Astrocyte of the cerebellum (primary cell): Measurements from ENCODE around the gene OR11A1.

Source experiments
- DNase-seq: peaks from one replicate; pipeline ENCODE4 v3.0.0-alpha.2; 2011; ENCODE audit warnings: low read depth
- H3K4me3 ChIP-seq: 2 replicates; pipeline ENCODE4 v1.5.1; 2011; ENCODE audit warnings: mild to moderate bottlenecking, low read depth, low read length, moderate library complexity
- CTCF ChIP-seq: IDR thresholded peaks from 2 replicates; pipeline ENCODE4 v1.5.1; 2012; ENCODE audit warnings: low read length, low read depth, moderate library complexity, mild to moderate bottlenecking; ENCODE audit errors: missing control alignments
- in situ Hi-C: cut with HindIII; loops from 2 replicates; pipeline ENCODE4 v1.10.0; 2017; ENCODE audit warnings: low sequenced_read_pairs

Gene OR11A1

DNA sequence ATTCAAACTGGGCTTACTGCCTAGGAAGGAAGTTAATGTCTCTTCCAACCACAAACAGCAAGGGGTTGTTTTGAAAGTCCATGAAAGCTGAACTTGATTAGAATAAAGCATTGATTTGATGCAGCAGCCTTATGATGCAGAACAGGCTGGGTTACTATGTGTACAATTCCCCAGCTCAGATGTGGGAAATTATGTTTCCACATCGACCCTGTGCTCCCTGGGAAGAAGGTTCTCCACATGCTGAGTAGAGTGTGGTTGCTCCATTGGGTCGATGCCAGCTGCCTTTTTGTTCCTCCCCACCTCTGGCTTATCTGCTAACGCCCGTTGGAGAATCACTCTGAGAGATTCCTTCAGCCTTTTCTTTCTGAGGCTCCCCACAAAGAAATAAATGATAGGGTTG lies 29.7 kb upstream of the OR11A1 start:
- peak; percentile 8 for DNase-seq

DNA sequence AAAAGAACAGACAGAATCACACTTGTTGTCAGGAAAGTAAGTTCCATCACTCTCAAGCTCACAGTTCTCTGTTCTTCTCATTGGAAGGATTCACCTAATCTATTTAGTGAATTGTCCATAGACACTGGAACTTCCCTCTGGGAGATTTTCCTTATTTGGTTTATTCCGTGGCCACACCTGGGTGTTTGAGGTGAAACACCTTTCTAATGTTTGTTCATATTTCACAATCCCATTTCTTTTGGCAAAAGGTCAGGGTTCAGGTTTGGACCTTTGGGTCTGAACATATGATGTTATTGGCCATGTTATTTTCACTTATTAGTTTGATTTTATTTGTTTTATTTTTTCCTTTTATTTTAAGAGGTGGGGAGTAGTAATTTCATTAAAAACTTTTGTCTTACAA lies 26.9 kb upstream of the OR11A1 start:
- no peak overlapping the region for H3K4me3 ChIP-seq
- no peak for DNase-seq
- in situ Hi-C loops: no loop called here
- no peak for TF ChIP-seq CTCF

More for the DNA sequence above, 29.7 kb upstream of the OR11A1 start:
- in situ Hi-C loops: no loop called here
- no peak overlapping the region for H3K4me3 ChIP-seq
- no peak for TF ChIP-seq CTCF

DNA sequence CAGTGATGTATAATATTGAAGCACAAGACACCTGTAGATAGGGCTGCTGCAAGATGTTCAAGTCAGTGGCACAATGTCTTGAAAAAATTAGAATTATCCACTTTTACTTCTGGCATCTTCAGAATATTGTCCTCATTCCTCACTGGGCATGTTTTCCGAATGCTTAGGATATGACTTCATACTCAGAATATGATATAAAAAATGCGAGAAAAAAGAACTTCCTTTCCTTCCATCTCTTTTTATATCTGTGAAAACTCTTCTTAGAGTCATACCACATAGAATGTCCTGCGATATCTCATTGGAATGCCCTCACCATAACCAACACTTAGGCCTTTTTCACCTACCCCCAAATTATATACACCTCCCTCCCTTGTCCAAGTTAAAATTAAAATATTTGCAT lies 26.3 kb upstream of the OR11A1 start:
- in situ Hi-C loops: no loop called here
- no peak for DNase-seq

DNA sequence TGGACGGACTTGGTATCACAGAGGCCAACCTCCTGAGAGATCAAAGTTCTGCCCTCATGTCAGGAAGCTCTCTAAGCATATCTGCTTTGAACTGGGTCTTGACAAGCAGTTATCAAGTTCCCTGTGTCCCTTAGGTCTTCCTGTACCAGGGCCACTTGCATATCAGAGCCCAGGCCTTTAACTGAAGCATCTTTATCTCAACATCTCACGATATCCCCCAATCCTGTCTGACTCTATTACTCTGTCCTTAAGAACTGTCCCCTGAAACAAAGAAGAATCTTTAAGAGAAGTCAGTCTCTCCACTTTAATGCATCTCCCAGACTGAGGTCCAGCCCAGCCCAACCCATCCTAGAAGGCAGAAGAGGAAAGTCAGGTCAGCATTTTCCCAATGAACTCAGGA lies 22.7 kb upstream of the OR11A1 start:
- in situ Hi-C loops: no loop called here
- no peak for DNase-seq
- H3K4me3 ChIP-seq: no peak overlapping the region
- TF ChIP-seq CTCF: no peak

More for the DNA sequence above, 26.3 kb upstream of the OR11A1 start:
- H3K4me3 ChIP-seq: no peak overlapping the region
- TF ChIP-seq CTCF: no peak

DNA sequence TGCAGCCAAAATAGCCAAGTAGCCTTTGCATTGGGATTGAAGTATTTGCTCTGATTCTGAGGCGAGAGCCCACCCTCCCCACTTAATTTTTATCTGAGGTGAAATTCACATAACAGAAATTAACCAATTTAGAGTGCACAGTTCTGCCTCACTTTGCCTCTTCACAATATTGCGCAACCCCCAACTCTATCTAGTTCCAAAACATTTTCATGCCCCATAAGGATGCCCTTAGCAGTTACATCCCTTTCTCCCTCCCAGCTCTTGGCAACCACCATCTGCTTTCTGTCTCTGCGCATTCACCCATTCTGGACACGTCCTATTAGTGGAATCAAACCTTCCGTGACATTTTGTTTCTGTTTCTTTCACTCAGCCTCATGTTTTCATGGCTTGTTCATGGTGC lies 21.9 kb upstream of the OR11A1 start:
- no peak for TF ChIP-seq CTCF
- H3K4me3 ChIP-seq: no peak overlapping the region
- no peak for DNase-seq
- in situ Hi-C loops: no loop called here

GRCh38 chr6:29477923-29478450 lies 21.1 kb upstream of the OR11A1 start:
- in situ Hi-C loops: no loop called here
- no peak overlapping the region for H3K4me3 ChIP-seq
- no peak for TF ChIP-seq CTCF
- no peak for DNase-seq

DNA sequence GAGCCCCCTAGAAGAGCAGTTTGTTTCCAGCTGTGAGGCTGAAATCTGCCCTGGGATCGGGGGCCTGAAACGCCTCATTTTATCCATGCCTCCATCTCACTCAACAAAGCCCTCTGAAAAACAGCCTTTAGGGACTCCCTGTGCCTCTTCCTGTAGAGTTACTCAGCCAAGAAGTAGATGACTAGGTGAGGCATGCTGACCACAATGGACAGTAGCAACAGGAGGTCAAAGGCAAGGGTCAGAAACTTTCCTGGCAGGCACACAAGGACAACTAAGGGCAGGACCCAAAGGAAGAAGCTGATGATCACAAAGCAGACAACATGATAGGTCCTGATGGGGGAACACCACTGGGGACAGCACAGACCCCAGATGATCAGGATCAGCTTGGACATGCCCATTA lies 18.1 kb upstream of the OR11A1 start:
- DNase-seq: no peak
- TF ChIP-seq CTCF: no peak
- in situ Hi-C loops: no loop called here
- no peak overlapping the region for H3K4me3 ChIP-seq
